SK-N-SH (cell line): Measurements from ENCODE around the gene TJAP1. TPM values are rescaled to one million over a fixed set of nuclear protein-coding genes. Genes with fewer than 3 reads are reported as not detected.
A peak's percentile ranks its signal among the peaks of the same experiment; 100 is the strongest.

Experiments
- CTCF ChIA-PET: fragments of 300-600, 350-600 bp; formaldehyde crosslinking; extraction: SDS; loops from one replicate; lab custom pipeline; 2021; lab: Yijun Ruan, JAX
- POLR2A ChIA-PET: fragments of 350-600 bp; sonication (Branson Sonifier 250); formaldehyde crosslinking; extraction: SDS; loops from one replicate; lab custom pipeline; 2020; ENCODE audit warnings: antibody characterized with exemption, inconsistent platforms; lab: Yijun Ruan, JAX
- DNase-seq: peaks from one replicate; pipeline ENCODE4 v3.0.0; 2012
- H2AFZ ChIP-seq: fragments of 200-600 bp; sonication (generic); 2 replicates; pipeline ENCODE4 v1.8.1; 2016; ENCODE audit warnings: antibody characterized with exemption, mild to moderate bottlenecking, low read depth
- H3F3A ChIP-seq: fragments of 200-600 bp; sonication (generic); replicated peaks from 2 replicates; pipeline ENCODE3; 2016; ENCODE audit warnings: antibody characterized with exemption, mild to moderate bottlenecking; ENCODE audit not compliant: insufficient read depth
- H3K27ac ChIP-seq, 2 experiments: fragments of 200-500 bp in 1 of 2; fragments of 200-600 bp in 1 of 2; sonication (Bioruptor generic) in 1 of 2; sonication (generic), shearing (Covaris generic) in 1 of 2; 2 replicates each; pipeline versions ENCODE4 v1.5.1 to v1.6.1; 2014 to 2016; ENCODE audit warnings: low read depth in 2 of 2, inconsistent platforms in 1 of 2, low read length in 1 of 2, mild to moderate bottlenecking in 1 of 2, mixed read lengths in 1 of 2
- H3K27me3 ChIP-seq: fragments of 200-600 bp; sonication (generic), shearing (Covaris generic); 2 replicates; pipeline ENCODE4 v1.6.1; 2016; ENCODE audit warnings: mixed run types; ENCODE audit not compliant: insufficient read depth
- H3K36me3 ChIP-seq, 2 experiments: fragments of 200-500 bp in 1 of 2; fragments of 200-600 bp in 1 of 2; sonication (Bioruptor generic) in 1 of 2; sonication (generic) in 1 of 2; replicated peaks in 1 of 2; 2 replicates each; pipeline versions ENCODE3 to v1.5.1; 2014 to 2016; ENCODE audit warnings: low read length in 1 of 2, mild to moderate bottlenecking in 1 of 2; ENCODE audit not compliant: insufficient read depth in 2 of 2, control insufficient read depth in 1 of 2
- H3K4me1 ChIP-seq, 2 experiments: fragments of 200-500 bp in 1 of 2; fragments of 200-600 bp in 1 of 2; sonication (Bioruptor generic) in 1 of 2; sonication (generic), shearing (Covaris generic) in 1 of 2; 2 replicates each; pipeline versions ENCODE4 v1.5.1 to v1.6.1; 2014 to 2016; ENCODE audit warnings: low read depth in 1 of 2, low read length in 1 of 2, mixed run types in 1 of 2; ENCODE audit not compliant: insufficient read depth in 2 of 2, control insufficient read depth in 1 of 2
- H3K4me2 ChIP-seq: fragments of 200-600 bp; sonication (generic), shearing (Covaris generic); 2 replicates; pipeline ENCODE4 v1.6.1; 2017; ENCODE audit warnings: mixed run types
- H3K4me3 ChIP-seq, 2 experiments: fragments of 200-500 bp in 1 of 2; fragments of 200-600 bp in 1 of 2; sonication (Bioruptor generic) in 1 of 2; sonication (generic), shearing (Covaris generic) in 1 of 2; 2 replicates each; pipeline versions ENCODE4 v1.5.1 to v1.8.1; 2014 to 2016; ENCODE audit warnings: low read depth in 2 of 2, inconsistent platforms in 1 of 2, low read length in 1 of 2, mild to moderate bottlenecking in 1 of 2, mixed read lengths in 1 of 2, moderate library complexity in 1 of 2
- H3K79me2 ChIP-seq: fragments of 200-600 bp; sonication (generic); 2 replicates; pipeline ENCODE4 v1.8.1; 2017; ENCODE audit warnings: mild to moderate bottlenecking; ENCODE audit not compliant: insufficient read depth
- H3K9ac ChIP-seq: fragments of 200-600 bp; sonication (generic); 2 replicates; pipeline ENCODE4 v1.6.1; 2017; ENCODE audit warnings: mixed run types
- H3K9me2 ChIP-seq: fragments of 200-600 bp; sonication (generic); 2 replicates; pipeline ENCODE4 v1.6.1; 2017; ENCODE audit warnings: mixed run types
- H3K9me3 ChIP-seq: fragments of 200-600 bp; sonication (generic); 2 replicates; pipeline ENCODE4 v1.6.1; 2017; ENCODE audit warnings: mixed run types, mild to moderate bottlenecking, moderate library complexity
- H4K20me1 ChIP-seq: fragments of 200-600 bp; sonication (generic); 2 replicates; pipeline ENCODE4 v1.6.1; 2017; ENCODE audit warnings: mild to moderate bottlenecking, mixed run types; ENCODE audit not compliant: insufficient read depth
- CHD2 ChIP-seq: fragments of 150-350 bp; IDR thresholded peaks from 2 replicates; pipeline ENCODE4 v1.6.1; 2018; ENCODE audit warnings: low read length; ENCODE audit not compliant: partially characterized antibody
- CTCF ChIP-seq: fragments of 200-600 bp; sonication (generic); IDR thresholded peaks from 2 replicates; pipeline ENCODE4 v1.6.1; 2017; ENCODE audit warnings: antibody characterized with exemption, mild to moderate bottlenecking, moderate library complexity
- EZH2phosphoT487 ChIP-seq: fragments of 200-600 bp; sonication (generic); IDR thresholded peaks from 2 replicates; pipeline ENCODE4 v1.6.1; 2017; ENCODE audit warnings: low read depth, mixed run types, mild to moderate bottlenecking, antibody characterized with exemption, moderate library complexity, borderline replicate concordance
- FOXJ3 ChIP-seq: sonication (generic); formaldehyde crosslinking; IDR thresholded peaks from 2 replicates; pipeline ENCODE4 v1.5.1; 2020; ENCODE audit warnings: mild to moderate bottlenecking, missing genetic modification reagents
- FOXM1 ChIP-seq: IDR thresholded peaks from 2 replicates; pipeline ENCODE4 v1.4.0; 2012; ENCODE audit warnings: low read depth, mild to moderate bottlenecking
- MXI1 ChIP-seq: IDR thresholded peaks from 2 replicates; pipeline ENCODE4 v1.6.1; 2012; ENCODE audit warnings: mild to moderate bottlenecking, low read depth, low read length, improper control_type of control experiment
- PBX3 ChIP-seq: IDR thresholded peaks from 2 replicates; pipeline ENCODE4; 2012
- RAD21 ChIP-seq: IDR thresholded peaks from 2 replicates; pipeline ENCODE4 v1.6.1; 2012; ENCODE audit warnings: mild to moderate bottlenecking, low read length
- RCOR1 ChIP-seq: fragments of 150-350 bp; IDR thresholded peaks from 2 replicates; pipeline ENCODE4 v1.6.1; 2017; ENCODE audit warnings: antibody characterized with exemption, low read length
- REST ChIP-seq: IDR thresholded peaks from 2 replicates; pipeline ENCODE4 v1.6.1; 2012; ENCODE audit warnings: mild to moderate bottlenecking, low read depth, low read length, moderate library complexity
- SMC3 ChIP-seq: IDR thresholded peaks from 2 replicates; pipeline ENCODE4 v1.6.1; 2012; ENCODE audit warnings: low read depth, low read length, improper control_type of control experiment
- TAF1 ChIP-seq: IDR thresholded peaks from 2 replicates; pipeline ENCODE4 v1.6.1; 2012; ENCODE audit warnings: low read depth, mild to moderate bottlenecking, low read length, moderate library complexity, borderline replicate concordance
- YY1 ChIP-seq: IDR thresholded peaks from 2 replicates; pipeline ENCODE4 v1.4.0; 2012; ENCODE audit warnings: low read depth, mild to moderate bottlenecking
- ZBTB33 ChIP-seq: IDR thresholded peaks from 2 replicates; pipeline ENCODE4 v1.4.0; 2012; ENCODE audit warnings: low read depth, borderline replicate concordance
- WGBS: methylation state at CpG from one replicate; pipeline ENCODE4 v1.1.6; 2017; ENCODE audit warnings: low lambda C conversion rate; 5-methylcytosine and 5-hydroxymethylcytosine counted together
- polyA plus RNA-seq, 3 experiments: library from polyadenylated mRNA; depleted of rRNA; stranded (reverse); fragments of >200 nt; gene quantifications; 2 replicates each; pipeline ENCODE4 v1.2.3, GENCODE V29; 2012

TJAP1 gene
- polyA plus RNA-seq, 1 of the 3 experiments (the other 2 are of a cell fraction), result 39.5 TPM

- H3K27me3 ChIP-seq, result no peaks in the 10 kb centered on the region
- H4K20me1 ChIP-seq, result 0 out of 2 replicates have a peak, but pooled peaks cover 8% of the 10 kb centered on the region
- H3K79me2 ChIP-seq, result no peaks in the 10 kb centered on the region
- no peaks in the 10 kb centered on the region for H3K9me3 ChIP-seq
- WGBS, result 64% methylated on average over 3 of the region's 8 CpGs
- peak overlapping the region; percentile 92; the same call in 1 of the 2 replicates for H3K4me2 ChIP-seq
- POLR2A ChIA-PET, result interaction anchor here (0.9 kb wide), 1 partner anchor 65 kb away, joined by 3 read pairs; no protein-coding TSS in a partner anchor
- CTCF ChIA-PET, result interaction anchor here (1.0 to 22.4 kb wide), 16 partner anchors 8 to 567 kb away, joined by 3 to 382 read pairs (median 6); partner anchors contain the start of genes DLK2, POLR1C and YIPF3
- TF ChIP-seq YY1, result no peak
- TF ChIP-seq MXI1, result no peak
- no peak for TF ChIP-seq PBX3
- no peak for TF ChIP-seq FOXJ3
- no peak for TF ChIP-seq CHD2
- no peak for TF ChIP-seq REST
- no peak for TF ChIP-seq RAD21
- TF ChIP-seq ZBTB33, result no peak
- TF ChIP-seq TAF1, result no peak
- TF ChIP-seq RCOR1, result no peak
- no peak for TF ChIP-seq SMC3
- no peak for TF ChIP-seq CTCF
- TF ChIP-seq EZH2phosphoT487, result no peak
- TF ChIP-seq FOXM1, result no peak
- H3K9me2 ChIP-seq, result no peaks in the 10 kb centered on the region
- peaks cover 7 to 49% of the 10 kb centered on the region in 2 experiments for H3K36me3 ChIP-seq
- no peak overlapping the region for H3K9ac ChIP-seq
- no peak overlapping the region for H2AFZ ChIP-seq
- DNase-seq, result no peak
- H3K4me3 ChIP-seq, result peak overlapping the region in 1 of 2 experiments; percentile 65; a peak in 1 of 4 replicates
- H3F3A ChIP-seq, result peaks cover 14% of the 10 kb centered on the region
- H3K27ac ChIP-seq, result no peak overlapping the region
- peaks cover 0 to 26% of the 10 kb centered on the region in 2 experiments; a peak in 1 of 4 replicates for H3K4me1 ChIP-seq
Measured at GRCh38 chr6:43508481-43509141, 31.2 kb downstream of the TJAP1 start.
